ENCODE data around the gene MYH4. TPM values are rescaled to one million over a fixed set of nuclear protein-coding genes. Genes with fewer than 3 reads are reported as not detected.

Gene MYH4
- total RNA-seq, 1 experiment from 2014 or later: not detected

DNA sequence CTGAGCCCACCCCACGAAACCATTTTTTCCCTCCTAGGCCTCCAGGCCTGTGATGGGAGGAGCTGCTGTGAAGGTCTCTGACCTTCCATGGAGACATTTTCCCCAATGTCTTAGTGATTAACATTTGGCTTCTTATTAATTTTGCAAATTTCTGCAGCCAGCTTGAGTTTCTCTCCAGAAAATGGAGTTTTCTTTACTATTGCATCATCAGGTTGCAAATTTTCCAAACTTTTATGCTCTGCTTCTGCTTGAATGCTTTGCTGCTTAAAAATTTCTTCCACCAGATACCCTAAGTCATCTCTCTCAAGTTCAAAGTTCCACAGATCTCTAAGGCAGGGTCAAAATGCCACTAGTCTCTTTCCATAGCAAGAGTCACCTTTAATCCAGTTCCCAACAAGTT, 12.9 kb upstream of the MYH4 start:
- CTCF ChIA-PET: no interaction called here

More for the DNA sequence above, 12.9 kb upstream of the MYH4 start:
- no peaks in the 10 kb centered on the region for H3K79me2 ChIP-seq (ENCODE audit: insufficient read depth, low read length)
- ATAC-seq (no peak), DNase-seq (ENCODE audit: low read depth, low spot score) (no peak)
- H2AFZ ChIP-seq (ENCODE audit: low read depth, low read length, poor library complexity, severe bottlenecking): no peak overlapping the region
- intact Hi-C loops (cut with micrococcal nuclease): no loop called here
- H4K20me1 ChIP-seq (ENCODE audit: insufficient read depth): no peaks in the 10 kb centered on the region
- H3K36me3 ChIP-seq (ENCODE audit: control insufficient read depth in 1 of 2, insufficient read depth in 2 of 2, low read length in 2 of 2): no peaks in the 10 kb centered on the region
- no peak overlapping the region for H3K9ac ChIP-seq (ENCODE audit: low read length)
- H3K27me3 ChIP-seq (ENCODE audit: insufficient read depth, low read length): peaks cover 7% of the 10 kb centered on the region; the same call in 1 of the 2 replicates
- no peak overlapping the region for H3K27ac ChIP-seq (ENCODE audit: low read depth, low read length)
- H3K4me1 ChIP-seq (ENCODE audit: control insufficient read depth in 1 of 2, insufficient read depth in 2 of 2, low read length in 2 of 2): no peaks in the 10 kb centered on the region
- no peak overlapping the region for H3K4me3 ChIP-seq (replicated peaks in 1 of 2; ENCODE audit: low read depth in 1 of 2, low read length in 2 of 2)
- H3K9me3 ChIP-seq (ENCODE audit: control insufficient read depth in 1 of 2, insufficient read depth in 1 of 2, low read depth in 1 of 2, low read length in 2 of 2): no peaks in the 10 kb centered on the region
- no TSS peak for BruUV-seq (replicated peaks)
- no peak overlapping the region for H3K4me2 ChIP-seq (ENCODE audit: low read length)
- TF ChIP-seq ELF1 (IDR thresholded peaks at IDR 0.05; ENCODE audit: borderline replicate concordance, low read depth) (no peak), TCF7L2 (IDR thresholded peaks at IDR 0.05; ENCODE audit: borderline replicate concordance, extremely low read depth, insufficient read depth, insufficient read length) (no peak), CEBPB (IDR thresholded peaks at IDR 0.05; ENCODE audit: low read depth) (no peak), FOSL1 (IDR thresholded peaks at IDR 0.05; ENCODE audit: low read depth) (no peak), SRF (IDR thresholded peaks at IDR 0.05; ENCODE audit: low read depth) (no peak), CBX3 (IDR thresholded peaks at IDR 0.05; ENCODE audit: low read depth) (no peak), ZNF274 (IDR thresholded peaks at IDR 0.05; ENCODE audit: low read depth, low read length) (no peak), EZH2phosphoT487 (IDR thresholded peaks at IDR 0.05; ENCODE audit: borderline replicate concordance) (no peak), JUND (IDR thresholded peaks at IDR 0.05) (no peak), EZH2 (IDR thresholded peaks at IDR 0.05) (no peak), RAD21 (IDR thresholded peaks at IDR 0.05; ENCODE audit: low read depth) (no peak), YY1 (IDR thresholded peaks at IDR 0.05; ENCODE audit: extremely low read depth, insufficient replicate concordance, low read depth, low read length) (no peak), SIN3A (IDR thresholded peaks at IDR 0.05; ENCODE audit: low read depth) (no peak), EGR1 (IDR thresholded peaks at IDR 0.05; ENCODE audit: low read depth) (no peak), ZFX (IDR thresholded peaks at IDR 0.05) (no peak), POLR2AphosphoS5 (IDR thresholded peaks at IDR 0.05; ENCODE audit: low read depth, low read length) (no peak)
- TF ChIP-seq, protein P1, sequence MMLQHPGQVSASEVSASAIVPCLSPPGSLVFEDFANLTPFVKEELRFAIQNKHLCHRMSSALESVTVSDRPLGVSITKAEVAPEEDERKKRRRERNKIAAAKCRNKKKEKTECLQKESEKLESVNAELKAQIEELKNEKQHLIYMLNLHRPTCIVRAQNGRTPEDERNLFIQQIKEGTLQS (IDR thresholded peaks at IDR 0.05): no peak
- TF ChIP-seq, protein P2, sequence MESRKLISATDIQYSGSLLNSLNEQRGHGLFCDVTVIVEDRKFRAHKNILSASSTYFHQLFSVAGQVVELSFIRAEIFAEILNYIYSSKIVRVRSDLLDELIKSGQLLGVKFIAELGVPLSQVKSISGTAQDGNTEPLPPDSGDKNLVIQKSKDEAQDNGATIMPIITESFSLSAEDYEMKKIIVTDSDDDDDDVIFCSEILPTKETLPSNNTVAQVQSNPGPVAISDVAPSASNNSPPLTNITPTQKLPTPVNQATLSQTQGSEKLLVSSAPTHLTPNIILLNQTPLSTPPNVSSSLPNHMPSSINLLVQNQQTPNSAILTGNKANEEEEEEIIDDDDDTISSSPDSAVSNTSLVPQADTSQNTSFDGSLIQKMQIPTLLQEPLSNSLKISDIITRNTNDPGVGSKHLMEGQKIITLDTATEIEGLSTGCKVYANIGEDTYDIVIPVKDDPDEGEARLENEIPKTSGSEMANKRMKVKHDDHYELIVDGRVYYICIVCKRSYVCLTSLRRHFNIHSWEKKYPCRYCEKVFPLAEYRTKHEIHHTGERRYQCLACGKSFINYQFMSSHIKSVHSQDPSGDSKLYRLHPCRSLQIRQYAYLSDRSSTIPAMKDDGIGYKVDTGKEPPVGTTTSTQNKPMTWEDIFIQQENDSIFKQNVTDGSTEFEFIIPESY (IDR thresholded peaks at IDR 0.05; ENCODE audit: extremely low read depth, insufficient replicate concordance, low read length): no peak
- TF ChIP-seq, protein P3, sequence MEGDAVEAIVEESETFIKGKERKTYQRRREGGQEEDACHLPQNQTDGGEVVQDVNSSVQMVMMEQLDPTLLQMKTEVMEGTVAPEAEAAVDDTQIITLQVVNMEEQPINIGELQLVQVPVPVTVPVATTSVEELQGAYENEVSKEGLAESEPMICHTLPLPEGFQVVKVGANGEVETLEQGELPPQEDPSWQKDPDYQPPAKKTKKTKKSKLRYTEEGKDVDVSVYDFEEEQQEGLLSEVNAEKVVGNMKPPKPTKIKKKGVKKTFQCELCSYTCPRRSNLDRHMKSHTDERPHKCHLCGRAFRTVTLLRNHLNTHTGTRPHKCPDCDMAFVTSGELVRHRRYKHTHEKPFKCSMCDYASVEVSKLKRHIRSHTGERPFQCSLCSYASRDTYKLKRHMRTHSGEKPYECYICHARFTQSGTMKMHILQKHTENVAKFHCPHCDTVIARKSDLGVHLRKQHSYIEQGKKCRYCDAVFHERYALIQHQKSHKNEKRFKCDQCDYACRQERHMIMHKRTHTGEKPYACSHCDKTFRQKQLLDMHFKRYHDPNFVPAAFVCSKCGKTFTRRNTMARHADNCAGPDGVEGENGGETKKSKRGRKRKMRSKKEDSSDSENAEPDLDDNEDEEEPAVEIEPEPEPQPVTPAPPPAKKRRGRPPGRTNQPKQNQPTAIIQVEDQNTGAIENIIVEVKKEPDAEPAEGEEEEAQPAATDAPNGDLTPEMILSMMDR (IDR thresholded peaks at IDR 0.05 in 2 of 3, conservative IDR thresholded peaks at IDR 0.05 in 1 of 3; ENCODE audit: borderline replicate concordance in 1 of 3, insufficient read depth in 1 of 3, low read depth in 2 of 3, low read length in 2 of 3): no peak
- TF ChIP-seq, protein P4, sequence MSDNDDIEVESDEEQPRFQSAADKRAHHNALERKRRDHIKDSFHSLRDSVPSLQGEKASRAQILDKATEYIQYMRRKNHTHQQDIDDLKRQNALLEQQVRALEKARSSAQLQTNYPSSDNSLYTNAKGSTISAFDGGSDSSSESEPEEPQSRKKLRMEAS (IDR thresholded peaks at IDR 0.05): no peak
- RAD21 ChIA-PET (ENCODE audit: low non-redundant PET in 1 of 2, low total read pairs in 2 of 2, uncharacterized antibody in 2 of 2, unreplicated experiment in 2 of 2): no interaction called here
- H3K9me2 ChIP-seq (ENCODE audit: insufficient read depth): no peaks in the 10 kb centered on the region
- POLR2A ChIA-PET: no interaction called here
